SU-DHL-6 (cell line): ENCODE measurements around the gene TMEM88.

Experiments used
- H2AFZ ChIP-seq: fragments of 200-600 bp; sonication (generic); 2 replicates; pipeline ENCODE4 v1.6.1; 2014; ENCODE audit warnings: low read depth, mild to moderate bottlenecking, moderate library complexity, mixed read lengths, antibody characterized with exemption, low read length; ENCODE audit not compliant: severe bottlenecking
- H3F3A ChIP-seq: fragments of 200-600 bp; shearing (Covaris generic); 2 replicates; pipeline ENCODE4 v1.6.0; 2016; ENCODE audit warnings: antibody characterized with exemption, mild to moderate bottlenecking; ENCODE audit not compliant: insufficient read depth
- H3K27ac ChIP-seq: fragments of 200-600 bp; sonication (generic); 2 replicates; pipeline ENCODE4 v1.5.1; 2016; ENCODE audit warnings: low read depth, mild to moderate bottlenecking, low read length, moderate library complexity, mixed read lengths
- H3K27me3 ChIP-seq: fragments of 200-600 bp; sonication (generic), shearing (Covaris generic); 2 replicates; pipeline ENCODE4 v1.6.0; 2014; ENCODE audit warnings: mild to moderate bottlenecking, low read length
- H3K36me3 ChIP-seq: fragments of 200-600 bp; sonication (generic); 2 replicates; pipeline ENCODE4 v1.6.1; 2014; ENCODE audit warnings: mild to moderate bottlenecking, low read length, mixed read lengths
- H3K4me2 ChIP-seq: fragments of 300-600, 200-600 bp; shearing (Covaris generic), sonication (generic); 2 replicates; pipeline ENCODE4 v1.6.0; 2014; ENCODE audit warnings: low read length, low read depth, mild to moderate bottlenecking; ENCODE audit not compliant: poor library complexity, severe bottlenecking
- H3K4me3 ChIP-seq: fragments of 200-600 bp; sonication (generic); 2 replicates; pipeline ENCODE4 v1.5.1; 2014; ENCODE audit warnings: antibody characterized with exemption, low read length, mild to moderate bottlenecking, mixed read lengths; ENCODE audit not compliant: insufficient read depth, poor library complexity, severe bottlenecking
- H3K79me2 ChIP-seq: fragments of 200-600 bp; sonication (generic); 2 replicates; pipeline ENCODE4 v1.6.1; 2014; ENCODE audit warnings: mild to moderate bottlenecking, low read length, moderate library complexity; ENCODE audit not compliant: insufficient read depth
- H3K9ac ChIP-seq: fragments of 200-600 bp; sonication (generic); 2 replicates; pipeline ENCODE4 v1.7.0; 2014; ENCODE audit warnings: mild to moderate bottlenecking, low read length
- H3K9me2 ChIP-seq: fragments of 200-600 bp; sonication (generic); replicated peaks from 2 replicates; pipeline ENCODE4 v1.6.1; 2014; ENCODE audit warnings: low read length; ENCODE audit not compliant: insufficient read depth
- H3K9me3 ChIP-seq: fragments of 200-600 bp; sonication (generic); 2 replicates; pipeline ENCODE4 v1.6.1; 2014; ENCODE audit warnings: low read length, mixed read lengths; ENCODE audit not compliant: insufficient read depth
- H4K20me1 ChIP-seq: fragments of 200-600 bp; sonication (generic); 2 replicates; pipeline ENCODE4 v1.6.1; 2014; ENCODE audit warnings: low read depth, mild to moderate bottlenecking, antibody characterized with exemption, low read length, moderate library complexity, mixed read lengths
- EZH2phosphoT487 ChIP-seq: fragments of 200-600 bp; sonication (generic), shearing (Covaris generic); conservative IDR thresholded peaks from 2 replicates; pipeline ENCODE4 v1.6.1; 2018; ENCODE audit warnings: mild to moderate bottlenecking, antibody characterized with exemption, low read length, moderate library complexity, mixed read lengths
- TF ChIP-seq, protein P1 (sequence below): fragments of 200-600 bp; sonication (generic); IDR thresholded peaks from one replicate; pipeline ENCODE4 v1.5.1; 2017; ENCODE audit warnings: antibody characterized with exemption, mild to moderate bottlenecking, low read length, moderate library complexity; ENCODE audit not compliant: insufficient read depth, poor library complexity, severe bottlenecking

The TMEM88 gene

DNA sequence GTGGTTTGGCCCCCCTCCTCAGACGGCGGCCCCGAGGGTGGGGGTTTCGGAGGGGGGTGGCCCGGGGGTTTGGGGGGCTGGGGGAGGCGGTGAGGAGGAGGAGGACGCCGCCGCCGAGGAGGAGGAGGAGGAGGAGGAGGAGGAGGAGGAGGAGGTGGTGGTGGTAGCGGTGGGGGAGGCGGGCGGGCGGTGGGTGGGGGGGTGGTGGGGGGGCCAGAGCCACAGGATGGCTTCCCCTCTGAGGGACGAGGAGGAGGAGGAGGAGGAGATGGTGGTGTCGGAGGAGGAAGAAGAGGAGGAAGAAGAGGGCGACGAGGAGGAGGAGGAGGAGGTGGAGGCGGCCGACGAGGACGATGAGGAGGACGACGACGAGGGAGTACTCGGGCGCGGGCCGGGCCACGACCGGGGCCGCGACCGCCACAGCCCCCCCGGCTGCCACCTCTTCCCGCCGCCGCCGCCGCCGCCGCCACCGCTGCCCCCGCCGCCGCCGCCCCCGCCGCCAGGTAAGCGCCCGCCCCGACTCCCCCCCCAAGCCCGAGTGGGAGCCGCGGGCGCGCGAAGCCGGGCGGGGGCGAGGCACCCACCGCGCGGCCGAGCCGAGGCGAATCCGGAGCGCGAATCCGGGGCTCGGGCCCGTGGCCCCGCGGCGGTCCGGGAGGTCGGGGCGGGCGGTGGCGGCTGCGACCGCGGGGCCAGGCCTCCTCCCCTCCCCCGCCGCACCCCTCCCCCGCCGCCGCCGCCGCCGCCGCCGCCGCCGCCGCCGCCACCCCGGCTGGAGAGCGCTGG, 29.9 kb downstream of the TMEM88 start:
- H2AFZ ChIP-seq: no peak overlapping the region
- no peaks in the 10 kb centered on the region for H3K27me3 ChIP-seq
- TF ChIP-seq, protein P1, sequence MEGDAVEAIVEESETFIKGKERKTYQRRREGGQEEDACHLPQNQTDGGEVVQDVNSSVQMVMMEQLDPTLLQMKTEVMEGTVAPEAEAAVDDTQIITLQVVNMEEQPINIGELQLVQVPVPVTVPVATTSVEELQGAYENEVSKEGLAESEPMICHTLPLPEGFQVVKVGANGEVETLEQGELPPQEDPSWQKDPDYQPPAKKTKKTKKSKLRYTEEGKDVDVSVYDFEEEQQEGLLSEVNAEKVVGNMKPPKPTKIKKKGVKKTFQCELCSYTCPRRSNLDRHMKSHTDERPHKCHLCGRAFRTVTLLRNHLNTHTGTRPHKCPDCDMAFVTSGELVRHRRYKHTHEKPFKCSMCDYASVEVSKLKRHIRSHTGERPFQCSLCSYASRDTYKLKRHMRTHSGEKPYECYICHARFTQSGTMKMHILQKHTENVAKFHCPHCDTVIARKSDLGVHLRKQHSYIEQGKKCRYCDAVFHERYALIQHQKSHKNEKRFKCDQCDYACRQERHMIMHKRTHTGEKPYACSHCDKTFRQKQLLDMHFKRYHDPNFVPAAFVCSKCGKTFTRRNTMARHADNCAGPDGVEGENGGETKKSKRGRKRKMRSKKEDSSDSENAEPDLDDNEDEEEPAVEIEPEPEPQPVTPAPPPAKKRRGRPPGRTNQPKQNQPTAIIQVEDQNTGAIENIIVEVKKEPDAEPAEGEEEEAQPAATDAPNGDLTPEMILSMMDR: no peak
- H3K27ac ChIP-seq: peak overlapping the region; percentile 85
- H3K9ac ChIP-seq: peak overlapping the region; percentile 85
- H3K4me2 ChIP-seq: peak overlapping the region; percentile 96
- H3K79me2 ChIP-seq: peaks cover 49% of the 10 kb centered on the region
- H4K20me1 ChIP-seq: no peaks in the 10 kb centered on the region
- peak overlapping the region; percentile 77 for H3K4me3 ChIP-seq
- H3K36me3 ChIP-seq: no peaks in the 10 kb centered on the region
- no peaks in the 10 kb centered on the region for H3K9me3 ChIP-seq
- no peaks in the 10 kb centered on the region for H3K9me2 ChIP-seq
- peaks cover 54% of the 10 kb centered on the region for H3F3A ChIP-seq

GRCh38 chr17:7885367-7886226, 30.7 kb downstream of the TMEM88 start:
- Histone ChIP-seq H3K9me3 (no peaks in the 10 kb centered on the region), H4K20me1 (no peaks in the 10 kb centered on the region), H3K27ac (peak overlapping the region; percentile 85), H3K4me2 (peak overlapping the region; percentile 86), H3K9me2 (no peaks in the 10 kb centered on the region), H3K27me3 (no peaks in the 10 kb centered on the region), H3K9ac (peak overlapping the region; percentile 85), H3K36me3 (no peaks in the 10 kb centered on the region), H2AFZ (peak overlapping the region; percentile 28), H3F3A (peaks cover 46% of the 10 kb centered on the region), H3K79me2 (peaks cover 49% of the 10 kb centered on the region), H3K4me3 (peak overlapping the region; percentile 77)
- TF ChIP-seq, protein P1: no peak
- no peak for TF ChIP-seq EZH2phosphoT487

DNA sequence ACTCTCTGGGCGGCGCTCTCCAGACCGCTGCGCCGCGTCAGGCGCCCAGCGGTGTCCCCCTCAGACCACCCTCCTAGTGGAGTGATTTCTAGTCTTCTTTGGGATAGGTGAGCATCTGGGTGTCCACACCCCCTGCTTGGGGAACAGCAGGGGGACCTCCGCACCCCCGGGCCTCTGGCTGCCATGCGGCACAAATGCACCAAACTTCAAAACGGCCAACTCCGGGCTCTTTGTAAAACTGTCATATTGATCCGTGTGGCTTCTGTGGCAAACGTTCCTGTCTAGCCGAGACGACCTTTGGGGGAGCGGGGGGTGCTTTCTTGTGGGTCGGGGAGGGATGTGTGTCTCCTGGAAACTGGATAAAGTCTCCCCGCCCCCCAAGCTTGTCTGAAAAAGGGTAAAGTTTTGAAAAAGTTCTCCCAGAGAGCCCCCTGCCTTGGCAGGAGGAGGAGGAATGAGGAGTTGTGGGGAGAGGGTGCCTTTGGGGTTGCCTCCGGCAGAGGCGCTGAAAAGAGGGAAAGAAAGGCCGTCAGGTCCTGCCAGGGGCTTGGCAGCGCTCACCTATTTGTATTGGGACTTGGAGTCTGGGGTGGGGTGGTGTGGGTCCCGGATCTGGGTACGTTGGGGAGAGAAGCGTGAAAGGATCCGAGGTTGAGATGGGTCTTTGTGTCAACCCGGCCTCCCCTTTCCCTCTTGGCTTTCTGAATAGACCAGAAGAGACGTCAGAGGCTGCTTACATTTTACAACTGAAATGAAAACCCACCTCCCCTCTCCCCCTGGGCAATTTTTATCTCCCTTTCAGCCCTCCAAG, 31.6 kb downstream of the TMEM88 start:
- Histone ChIP-seq H3K9me2 (no peaks in the 10 kb centered on the region), H3K4me3 (peak overlapping the region; percentile 77), H3K27me3 (no peaks in the 10 kb centered on the region), H3K4me2 (peak overlapping the region; percentile 86), H4K20me1 (no peaks in the 10 kb centered on the region), H3F3A (peaks cover 38% of the 10 kb centered on the region), H3K9me3 (no peaks in the 10 kb centered on the region), H2AFZ (no peak overlapping the region), H3K79me2 (peaks cover 49% of the 10 kb centered on the region), H3K36me3 (no peaks in the 10 kb centered on the region), H3K27ac (peak overlapping the region; percentile 85), H3K9ac (peak overlapping the region; percentile 85)
- no peak for TF ChIP-seq EZH2phosphoT487
